ENCODE results near the gene H19.

H19 gene

GRCh38 chr11:1982873-1983600 lies 14.6 kb downstream of the H19 start:
- DNase-seq = no peak

DNA sequence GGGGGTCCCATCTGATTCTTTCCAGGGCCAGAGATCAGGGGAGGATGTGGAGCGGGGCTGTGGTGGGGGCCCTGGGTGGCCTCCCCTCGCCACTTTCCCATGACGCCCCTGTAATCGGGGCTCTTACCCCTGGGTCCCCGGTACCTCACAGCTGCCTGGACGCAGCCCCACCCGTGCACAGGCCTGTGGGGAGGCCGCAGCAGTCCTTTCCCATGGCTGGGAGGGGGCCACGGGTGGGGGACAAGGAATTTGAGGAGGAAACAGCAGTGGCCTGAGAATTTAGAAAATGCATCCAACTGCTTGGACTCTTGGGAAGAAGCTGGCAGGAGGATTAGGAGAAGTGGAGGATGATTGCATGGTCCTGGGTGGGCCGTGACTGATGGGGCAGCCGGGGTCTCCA lies 18.0 kb downstream of the H19 start:
- no peak for DNase-seq

DNA sequence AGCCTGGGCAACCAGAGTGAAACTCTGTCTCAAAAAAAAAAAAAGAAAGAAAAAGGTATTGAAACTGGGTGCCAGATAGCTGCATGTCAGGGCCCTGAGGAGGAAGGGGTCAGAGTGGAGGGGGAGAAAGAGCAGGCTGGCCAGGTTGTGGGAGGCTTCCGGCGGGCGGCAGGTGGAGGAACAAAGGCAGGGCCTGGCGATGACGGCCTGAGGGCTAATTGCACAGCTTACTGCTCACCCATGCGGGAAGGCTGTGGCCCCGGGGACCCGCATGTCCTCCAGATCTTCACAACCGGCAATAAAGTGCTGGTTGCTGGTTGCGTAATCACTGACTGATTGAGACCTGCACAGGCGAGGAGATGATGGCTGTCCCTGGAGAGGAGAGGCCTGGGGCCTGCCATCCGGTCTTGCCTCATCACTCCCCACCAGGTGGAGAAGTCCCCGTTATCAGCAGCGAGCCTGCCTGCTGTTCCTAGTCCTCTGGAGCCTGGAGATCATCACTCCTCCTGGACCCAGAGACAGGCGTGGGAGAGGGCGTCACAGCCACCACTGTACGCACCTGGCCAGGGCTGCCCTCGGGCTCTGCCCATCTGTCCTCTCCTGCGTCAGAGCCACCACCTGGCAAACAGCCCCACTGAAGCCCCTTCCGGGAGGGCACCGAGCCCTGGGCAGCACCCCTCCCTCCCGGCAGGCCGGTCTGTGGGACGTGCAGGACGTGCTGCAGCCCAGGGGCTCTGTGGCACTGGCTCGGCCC lies 18.7 kb downstream of the H19 start:
- DNase-seq = peak; percentile 4

GRCh38 chr11:1975185-1975584 lies 22.5 kb downstream of the H19 start:
- DNase-seq = no peak

DNA sequence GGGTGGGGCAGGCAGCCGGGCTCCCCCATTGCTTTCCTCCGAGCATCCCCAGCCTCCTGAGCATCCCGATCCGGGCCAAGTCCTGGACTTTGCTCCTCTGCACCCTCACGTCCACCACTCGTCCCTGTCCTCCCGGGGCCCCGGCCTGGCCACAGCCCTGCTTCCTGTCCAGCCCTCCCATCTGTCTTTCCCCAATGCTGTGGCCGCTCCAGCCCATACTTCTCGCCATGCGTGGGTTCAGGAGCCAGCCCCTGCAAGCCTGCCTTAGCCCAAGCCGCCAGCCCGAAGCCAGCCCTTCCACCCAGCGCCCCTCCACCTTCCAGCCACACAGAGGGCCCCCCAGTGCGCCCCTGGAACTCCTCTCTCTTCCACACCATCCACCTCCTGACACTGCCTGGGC lies 26.7 kb downstream of the H19 start:
- DNase-seq = peak; percentile 4

GRCh38 chr11:1969776-1970175 lies 27.9 kb downstream of the H19 start:
- no peak for DNase-seq

DNA sequence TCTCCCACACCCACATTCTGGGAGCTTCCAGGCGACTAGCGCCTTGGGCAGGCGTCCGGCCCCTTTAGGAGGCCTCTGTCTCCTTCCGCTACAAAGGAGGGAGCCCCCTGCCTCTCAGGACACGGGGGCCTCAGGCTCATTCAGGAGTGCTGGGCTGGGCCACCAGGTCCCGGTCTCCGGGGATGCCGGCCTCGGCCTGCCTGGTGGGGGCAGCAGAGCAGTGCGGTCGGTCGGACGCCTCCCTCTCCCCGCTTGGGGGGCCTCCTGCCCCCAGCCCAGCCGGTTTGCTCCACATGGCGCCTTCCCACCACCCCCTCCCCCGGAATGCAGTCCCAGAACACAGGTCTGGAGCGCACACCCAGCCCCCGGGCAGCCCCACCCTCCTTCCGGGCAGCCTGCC lies 28.6 kb downstream of the H19 start:
- no peak for DNase-seq

DNA sequence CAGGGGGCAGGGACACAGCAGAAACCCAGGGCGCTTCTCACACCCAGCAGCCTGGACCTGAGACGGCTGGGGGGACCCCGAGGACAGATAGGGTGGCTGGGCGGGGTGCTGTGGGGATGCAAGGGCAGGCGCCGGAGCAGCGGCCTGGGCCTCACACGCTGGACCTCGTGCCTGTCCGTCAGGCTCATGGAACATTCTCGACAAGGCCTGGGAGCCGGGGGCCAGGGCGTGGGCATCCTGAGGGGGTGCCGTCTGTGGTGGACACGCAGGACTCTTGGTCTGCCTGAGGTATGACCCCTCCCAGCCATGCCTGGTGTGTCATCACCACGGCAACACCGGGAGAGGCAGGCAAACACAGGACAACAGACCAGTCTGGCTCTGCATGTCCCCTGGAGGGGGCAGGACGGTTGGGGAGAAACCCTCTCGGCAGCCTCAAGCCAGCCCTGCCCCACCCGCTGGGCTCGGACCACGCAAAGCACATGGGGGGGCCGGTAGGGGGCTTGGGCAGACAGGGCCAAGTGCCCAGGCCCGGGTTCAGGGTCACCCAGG lies 29.1 kb downstream of the H19 start:
- DNase-seq = peak; percentile 17

GRCh38 chr11:1967641-1968225 lies 29.9 kb downstream of the H19 start:
- no peak for DNase-seq

- peak; percentile 11 for DNase-seq
These were observed 31.1 kb downstream of the H19 start for GRCh38 chr11:1966531-1966930.

GRCh38 chr11:1964955-1965354 lies 32.7 kb downstream of the H19 start:
- no peak for DNase-seq

- no peak for DNase-seq
These were observed 33.3 kb downstream of the H19 start for GRCh38 chr11:1964348-1964747.

DNA sequence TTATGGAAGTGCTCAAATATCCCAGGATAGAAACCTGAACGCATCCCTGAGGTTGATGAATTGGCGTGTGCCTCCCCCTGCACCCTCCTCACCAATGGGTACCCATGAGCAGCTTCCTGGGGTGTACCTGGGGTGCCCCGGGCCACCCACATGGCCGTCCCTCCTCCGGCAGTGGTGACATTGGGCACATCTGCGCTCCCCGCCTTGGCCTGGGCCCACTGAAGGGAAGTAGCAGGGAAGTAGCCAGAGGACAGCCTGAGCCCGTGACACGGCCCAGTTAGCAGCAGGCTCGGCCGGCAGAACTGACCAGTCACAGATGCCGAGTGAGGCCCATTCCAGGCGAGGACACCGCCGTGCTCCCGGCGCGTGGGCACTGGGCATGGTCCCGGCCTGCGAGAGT lies 33.8 kb downstream of the H19 start:
- DNase-seq = peak; percentile 9

- DNase-seq = no peak
These were observed 37.9 kb downstream of the H19 start for GRCh38 chr11:1959786-1960185.

GRCh38 chr11:1958367-1958766 lies 39.3 kb downstream of the H19 start:
- DNase-seq = no peak

DNA sequence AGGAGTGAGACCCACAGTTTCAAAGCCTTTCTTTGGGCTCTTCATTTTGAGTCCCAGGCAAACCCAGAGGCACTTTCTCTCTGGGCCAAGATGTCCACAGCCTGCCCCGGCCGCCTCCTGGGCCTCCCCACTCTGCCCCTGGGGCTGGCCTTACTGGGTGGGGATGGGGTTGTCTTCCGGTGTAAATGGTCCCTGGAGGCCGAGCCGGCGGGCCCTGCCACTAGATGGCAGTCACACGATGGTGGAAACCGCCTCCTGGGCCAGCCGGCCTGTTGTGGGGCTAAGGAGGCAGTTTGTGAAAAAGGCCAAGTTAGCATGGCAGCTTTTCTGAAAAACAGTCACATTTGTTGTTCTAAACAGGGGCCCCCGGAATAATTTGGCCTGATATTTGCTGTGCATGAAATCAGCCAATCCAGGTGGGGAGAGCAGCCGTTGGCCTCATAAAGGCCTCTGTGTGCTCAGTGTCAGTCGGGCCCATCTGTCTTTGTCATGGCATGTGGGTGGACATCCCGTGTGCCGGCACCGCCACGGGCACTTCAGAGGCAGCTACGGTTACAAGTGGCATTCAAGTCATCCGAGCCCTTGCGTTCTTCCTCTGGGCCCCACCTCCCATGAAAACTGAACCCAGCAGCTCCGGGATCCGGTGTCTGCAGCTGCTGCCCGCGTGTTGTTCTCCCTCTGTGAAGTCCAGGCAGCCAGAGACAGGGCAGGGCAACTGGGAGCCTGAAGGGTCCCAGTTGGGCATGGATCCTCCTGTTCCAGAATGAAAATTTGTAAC lies 44.0 kb downstream of the H19 start:
- no peak for DNase-seq

GRCh38 chr11:1952806-1953482 lies 44.7 kb downstream of the H19 start:
- no peak for DNase-seq

GRCh38 chr11:1949922-1950321 lies 47.7 kb downstream of the H19 start:
- DNase-seq = no peak

DNA sequence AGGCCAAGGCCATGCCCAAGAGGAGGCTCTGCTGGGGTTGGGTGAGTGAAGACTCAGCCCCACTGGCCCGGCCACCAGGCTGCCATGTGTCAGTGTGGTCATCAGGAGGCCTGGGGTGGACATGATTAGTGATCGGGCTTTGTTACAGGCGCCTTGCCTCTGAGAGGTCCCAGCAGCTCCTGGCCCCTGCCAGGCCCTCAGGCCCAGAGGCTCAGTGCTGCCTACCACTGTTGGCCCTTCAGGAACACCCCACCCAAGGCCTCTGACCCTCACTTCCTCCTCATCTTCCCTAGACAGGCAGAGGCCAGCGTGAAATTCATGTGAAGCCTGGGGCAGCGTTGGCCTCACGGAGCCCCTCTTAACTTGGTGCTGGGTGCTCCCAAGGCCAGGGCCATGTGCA lies 48.3 kb downstream of the H19 start:
- DNase-seq = no peak

GRCh38 chr11:1948389-1948788 lies 49.3 kb downstream of the H19 start:
- DNase-seq = no peak

DNA sequence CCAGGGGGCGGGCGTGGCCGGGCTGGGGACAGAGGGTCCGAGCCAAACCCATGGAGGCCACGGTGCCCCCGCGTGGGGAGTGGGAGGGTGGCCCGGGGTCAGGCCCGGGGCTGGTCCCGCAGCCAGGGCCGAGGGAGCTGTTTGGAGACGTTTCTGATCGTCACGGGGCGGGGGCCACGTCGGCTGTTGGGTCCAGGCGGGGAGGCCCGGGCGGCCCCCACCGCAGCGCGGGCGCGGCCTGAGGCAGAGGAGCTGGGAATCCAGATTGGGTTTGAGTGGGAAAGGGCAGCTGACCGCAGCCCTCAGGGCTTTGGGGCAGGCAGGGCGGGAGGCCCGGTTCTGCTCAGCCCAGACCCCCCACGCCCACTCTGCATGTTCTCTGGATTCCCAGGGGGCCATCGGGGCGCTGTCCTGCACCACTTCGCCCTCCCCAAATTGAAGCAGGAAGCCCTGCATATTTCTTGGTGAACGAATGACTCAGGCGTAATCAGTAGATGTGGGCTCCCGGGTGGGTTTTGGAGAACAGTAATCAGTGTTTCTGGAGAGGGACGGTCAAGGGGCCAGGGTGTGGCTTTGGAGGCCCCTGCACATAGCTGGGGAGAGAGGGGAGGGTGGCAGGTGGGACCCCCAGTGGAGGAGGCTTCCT lies 49.9 kb downstream of the H19 start:
- DNase-seq = no peak
